AG04450 (cell line): ENCODE data around the gene TMEM141. TPM values are rescaled to one million over a fixed set of nuclear protein-coding genes. Genes with fewer than 3 reads are reported as not detected.

Source experiments
- CTCF ChIA-PET: fragments of 300-600, 350-600 bp; formaldehyde crosslinking; extraction: SDS; loops from one replicate; lab custom pipeline; 2022; ENCODE audit warnings: antibody characterized with exemption, inconsistent platforms; lab: Charles Lee
- POLR2A ChIA-PET: fragments of 350-600 bp; formaldehyde crosslinking; extraction: SDS; loops from one replicate; lab custom pipeline; 2021; ENCODE audit warnings: antibody characterized with exemption, inconsistent platforms; lab: Yijun Ruan, JAX
- DNase-seq: peaks from one replicate; pipeline ENCODE4 v3.0.0-alpha.2; 2011; ENCODE audit warnings: low read depth, low spot score
- H3K27ac ChIP-seq: one replicate; pipeline ENCODE4 v1.5.1; 2012; ENCODE audit warnings: low read depth, low read length, control low read depth
- H3K27me3 ChIP-seq: one replicate; pipeline ENCODE4 v1.6.0; 2012; ENCODE audit warnings: low read length; ENCODE audit not compliant: control insufficient read depth, insufficient read depth
- H3K4me3 ChIP-seq: 2 replicates; pipeline ENCODE4 v1.5.1; 2011; ENCODE audit warnings: mild to moderate bottlenecking, low read depth, low read length, control low read depth
- H3K9me3 ChIP-seq: 2 replicates; pipeline ENCODE4 v1.5.1; 2012; ENCODE audit warnings: low read length; ENCODE audit not compliant: control insufficient read depth, insufficient read depth
- CTCF ChIP-seq: IDR thresholded peaks from 2 replicates; pipeline ENCODE4 v1.5.1; 2011; ENCODE audit warnings: low read depth, low read length, control low read depth, inconsistent platforms
- polyA plus RNA-seq: library from polyadenylated mRNA; depleted of rRNA; stranded (reverse); fragments of >200 nt; gene quantifications from 2 replicates; pipeline ENCODE4 v1.2.3, GENCODE V29; 2011

The TMEM141 gene
- polyA plus RNA-seq, 1 experiment, result 34.9 TPM

DNA sequence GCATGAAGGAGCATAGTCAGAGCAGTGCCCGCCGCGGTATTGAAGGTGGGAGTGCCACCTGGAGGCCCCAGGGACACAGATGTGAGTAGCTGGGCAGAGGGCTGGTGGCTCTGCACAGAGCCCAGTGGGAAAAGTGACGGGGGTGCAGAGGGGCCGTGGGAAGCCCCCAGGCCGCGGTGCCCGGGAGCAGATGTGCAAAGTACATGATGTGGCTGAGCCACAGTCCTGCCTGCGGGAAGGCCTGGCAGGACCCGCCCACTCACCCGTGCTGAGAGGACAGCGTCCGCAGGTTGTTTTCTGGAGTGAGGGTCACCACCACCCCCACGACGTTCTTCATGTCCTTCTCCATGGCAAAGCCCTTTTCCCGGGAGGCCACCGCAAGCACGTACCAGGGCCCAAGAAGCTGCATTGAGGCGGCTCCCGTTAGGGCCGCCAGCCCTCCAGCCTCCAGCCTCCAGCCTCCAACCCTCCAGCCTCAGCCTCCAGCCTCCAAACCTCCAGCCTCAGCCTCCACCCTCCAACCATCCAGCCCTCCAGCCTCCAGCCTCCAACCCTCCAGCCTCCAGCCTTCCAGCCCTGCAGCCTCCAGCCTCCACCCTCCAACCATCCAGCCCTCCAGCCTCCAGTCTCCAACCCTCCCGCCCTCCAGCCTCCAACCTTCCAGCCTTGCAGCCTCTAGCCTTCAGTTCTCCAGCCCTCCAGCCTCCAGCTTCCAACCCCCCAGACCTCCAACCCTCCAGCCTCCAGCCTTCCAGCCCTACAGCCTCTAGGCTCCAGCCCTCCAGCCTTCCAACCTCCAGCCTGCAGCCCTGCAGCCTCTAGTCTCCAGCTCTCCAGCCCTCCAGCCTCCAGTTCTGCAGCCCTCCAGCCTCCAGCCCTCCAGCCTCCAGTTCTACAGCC lies 43.7 kb upstream of the TMEM141 start:
- ChIA-PET POLR2A (no interaction called here), CTCF (no interaction called here)

DNA sequence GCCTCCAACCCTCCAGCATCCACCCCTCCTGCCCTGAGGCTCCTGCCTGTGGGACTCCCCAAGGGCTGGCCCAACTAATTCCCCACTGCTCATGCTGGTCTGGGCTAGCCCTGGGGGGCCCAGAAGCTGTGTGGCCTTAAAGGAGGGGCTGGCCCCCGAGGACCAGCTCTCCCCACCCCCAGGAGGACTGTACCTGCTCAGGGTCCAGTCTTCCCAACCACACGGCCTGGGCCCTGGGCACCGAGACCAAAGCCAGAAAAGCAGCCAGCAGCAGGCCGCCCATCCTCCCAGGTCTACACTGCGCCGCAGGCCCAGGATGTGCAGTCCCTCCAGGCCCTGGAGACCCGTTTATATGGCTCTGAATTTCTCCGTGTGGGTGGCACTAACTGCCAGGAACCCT lies 42.9 kb upstream of the TMEM141 start, which contains the start of gene LCN6:
TSS of gene LCN6 (minus strand) at position 325 of the 400 bp plus-strand sequence. CDS start at position 283, 42 bp downstream.
- ChIA-PET POLR2A (no interaction called here), CTCF (no interaction called here)
- H3K9me3 ChIP-seq, result peaks cover 9% of the 10 kb centered on the region
- TF ChIP-seq CTCF, result no peak
- DNase-seq, result no peak
- H3K27me3 ChIP-seq, result peaks cover 32% of the 10 kb centered on the region
- H3K4me3 ChIP-seq, result no peak within 1 kb of the TSS
- H3K27ac ChIP-seq, result no peak within 1 kb of the TSS

More for the DNA sequence above, 43.7 kb upstream of the TMEM141 start:
- H3K27me3 ChIP-seq, result peaks cover 38% of the 10 kb centered on the region
- H3K9me3 ChIP-seq, result peaks cover 7% of the 10 kb centered on the region
- H3K4me3 ChIP-seq, result no peak overlapping the region
- no peak for TF ChIP-seq CTCF
- no peak overlapping the region for H3K27ac ChIP-seq
- no peak for DNase-seq

DNA sequence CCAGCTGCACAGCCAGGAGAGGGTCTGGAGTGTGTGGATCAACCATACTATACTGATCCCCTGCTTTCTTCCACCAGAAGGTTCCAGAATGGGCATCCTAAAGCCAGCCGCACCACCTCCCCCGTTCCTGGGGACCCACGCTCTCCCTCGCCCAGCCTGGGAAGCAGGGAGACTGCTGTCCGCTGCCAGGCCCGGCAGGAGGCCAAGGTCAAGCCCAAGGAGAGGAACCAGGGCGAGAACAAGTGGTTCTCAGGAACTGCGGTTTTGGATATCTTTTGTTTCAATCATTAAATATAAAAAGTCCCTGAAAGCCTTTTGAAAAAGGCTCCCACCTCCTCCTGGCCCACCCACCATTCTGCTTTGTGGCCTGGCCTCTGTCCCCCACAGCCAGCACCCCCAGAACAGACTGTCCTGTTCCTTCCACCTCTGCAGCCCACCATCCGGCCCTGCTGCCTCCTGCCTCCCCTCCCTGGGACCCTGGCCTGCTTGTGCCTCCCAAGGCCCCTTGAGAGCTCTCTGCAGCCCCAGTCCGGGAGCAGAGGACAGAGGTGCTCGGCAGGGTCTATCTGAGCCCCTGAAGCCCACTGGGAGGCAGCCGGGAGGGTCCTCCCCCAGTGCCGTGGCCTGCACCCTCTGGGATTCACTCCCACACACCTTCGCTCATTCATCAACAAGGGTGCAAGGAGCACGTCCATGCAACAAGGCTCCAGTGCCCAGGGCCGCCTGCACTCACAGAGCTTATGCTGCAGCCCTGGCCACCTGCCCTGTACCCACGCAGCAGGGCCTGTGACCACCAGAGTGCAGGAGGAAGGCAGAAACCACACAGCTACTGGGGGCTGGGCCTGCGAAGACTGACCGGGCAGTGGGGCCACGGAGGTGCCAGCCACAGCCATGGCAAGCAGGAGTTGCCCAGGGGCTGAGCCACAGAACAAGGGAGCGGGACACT lies 42.2 kb upstream of the TMEM141 start:
- no peak for TF ChIP-seq CTCF
- H3K4me3 ChIP-seq, result no peak overlapping the region
- H3K9me3 ChIP-seq, result peaks cover 16% of the 10 kb centered on the region
- H3K27ac ChIP-seq, result no peak overlapping the region
- peaks cover 30% of the 10 kb centered on the region for H3K27me3 ChIP-seq
- no peak for DNase-seq
- ChIA-PET CTCF (no interaction called here), POLR2A (no interaction called here)

DNA sequence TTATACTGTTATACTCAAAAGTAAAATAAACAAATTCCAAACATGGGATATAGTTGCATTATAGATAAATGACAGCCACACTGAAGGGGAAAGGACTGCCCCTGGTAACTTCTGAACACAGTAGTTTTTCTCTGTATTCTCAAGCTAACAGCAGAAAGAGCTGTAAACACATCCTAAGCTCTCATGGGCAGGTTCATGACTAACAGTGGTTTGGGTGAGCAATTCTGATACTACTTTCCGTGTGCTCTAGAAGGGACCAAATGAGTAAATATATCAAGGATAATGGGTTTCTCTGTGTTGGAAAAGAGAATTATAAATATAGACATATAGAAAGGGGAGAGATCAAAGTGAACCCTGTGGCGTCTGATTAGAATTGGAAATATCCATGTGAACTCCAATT lies 40.6 kb upstream of the TMEM141 start:
- peaks cover 24% of the 10 kb centered on the region for H3K9me3 ChIP-seq
- H3K27me3 ChIP-seq, result peaks cover 28% of the 10 kb centered on the region
- TF ChIP-seq CTCF, result no peak
- H3K27ac ChIP-seq, result no peak overlapping the region
- no peak for DNase-seq
- CTCF ChIA-PET, result interaction anchor here (0.6 kb wide), 1 partner anchor 18 kb away, joined by 4 read pairs; no protein-coding TSS in a partner anchor
- POLR2A ChIA-PET, result no interaction called here
- H3K4me3 ChIP-seq, result no peak overlapping the region
